IPS DF 4.7 (cell line): Measurements from ENCODE around the gene MRPL24.

Experiments used
- DNase-seq: peaks from one replicate; pipeline ENCODE4 v3.0.0-alpha.2; 2013; ENCODE audit warnings: low spot score; ENCODE audit errors: extremely low read depth

MRPL24 gene

GRCh38 chr1:156711011-156711817, 29.7 kb downstream of the MRPL24 start:
- DNase-seq = no peak

GRCh38 chr1:156709757-156710489, 31.0 kb downstream of the MRPL24 start:
- no peak for DNase-seq

- DNase-seq = no peak
Measured at GRCh38 chr1:156709031-156709430, 31.9 kb downstream of the MRPL24 start.

GRCh38 chr1:156708218-156708661, 32.6 kb downstream of the MRPL24 start:
- DNase-seq = no peak

- no peak for DNase-seq
Measured at GRCh38 chr1:156707417-156708217, 33.3 kb downstream of the MRPL24 start.

GRCh38 chr1:156706657-156707416, 34.1 kb downstream of the MRPL24 start:
- no peak for DNase-seq

GRCh38 chr1:156705918-156706656, 34.8 kb downstream of the MRPL24 start:
- DNase-seq = no peak

- no peak for DNase-seq
Measured at GRCh38 chr1:156705321-156705917, 35.5 kb downstream of the MRPL24 start, which contains the start of gene CRABP2. Gene CRABP2, minus strand, starts transcription at chr1:156705583. Its CDS starts 137 bp downstream, at chr1:156705446.

- no peak for DNase-seq
Measured at GRCh38 chr1:156704930-156705320, 36.0 kb downstream of the MRPL24 start.

- no peak for DNase-seq
Measured at GRCh38 chr1:156704166-156704711, 36.6 kb downstream of the MRPL24 start.

GRCh38 chr1:156703741-156704140, 37.1 kb downstream of the MRPL24 start:
- DNase-seq = no peak

- DNase-seq = no peak
Measured at GRCh38 chr1:156703336-156703735, 37.6 kb downstream of the MRPL24 start.

GRCh38 chr1:156700736-156701531, 40.0 kb downstream of the MRPL24 start:
- DNase-seq = no peak

- DNase-seq = no peak
Measured at GRCh38 chr1:156698995-156699394, 41.9 kb downstream of the MRPL24 start.

- DNase-seq = no peak
Measured at GRCh38 chr1:156697481-156697880, 43.4 kb downstream of the MRPL24 start.

GRCh38 chr1:156696755-156697154, 44.1 kb downstream of the MRPL24 start:
- DNase-seq = no peak

GRCh38 chr1:156694690-156694962, 46.3 kb downstream of the MRPL24 start:
- no peak for DNase-seq

GRCh38 chr1:156693848-156694689, 46.8 kb downstream of the MRPL24 start:
- no peak for DNase-seq
